SK-N-MC (cell line): ENCODE results near the gene PRDX6.

Experiments used
- EZH2 ChIP-seq: fragments of 200-600 bp; sonication (generic); IDR thresholded peaks from one replicate; pipeline ENCODE4 v1.6.1; 2017; ENCODE audit warnings: antibody characterized with exemption
- POLR2AphosphoS5 ChIP-seq: IDR thresholded peaks from 2 replicates; pipeline ENCODE4 v1.6.1; 2012; ENCODE audit warnings: mild to moderate bottlenecking, low read depth, low read length, borderline replicate concordance

GRCh38 chr1:173503391-173503790, 26.3 kb downstream of the PRDX6 start:
- no peak for TF ChIP-seq EZH2
- no peak for TF ChIP-seq POLR2AphosphoS5
